K562 (cell line): Measurements from ENCODE around the gene LRP1B. TPM values are rescaled to one million over a fixed set of nuclear protein-coding genes. Genes with fewer than 3 reads are reported as not detected.

ENCODE experiments used
- ATAC-seq: fragments of 200-7000 bp; cut with Tn5 transposase; 3 replicates; pipeline ENCODE4 v1.9.1; 2020; ENCODE audit warnings: moderate library complexity
- BruUV-seq: library from RNA; stranded (reverse); fragments of 400-500 nt; replicated peaks from 2 replicates; lab custom pipeline; 2021; lab: Mats Ljungman, UMichigan
- CTCF ChIA-PET: fragments of 300-600 bp; formaldehyde crosslinking; extraction: SDS; loops from one replicate; lab custom pipeline; 2021; ENCODE audit warnings: low intra/inter-chr PET ratio; lab: Yijun Ruan, JAX
- POLR2A ChIA-PET: fragments of 300-600, 350-650 bp; sonication (Branson Sonifier 250); formaldehyde crosslinking; extraction: SDS; loops from one replicate; lab custom pipeline; 2021; ENCODE audit warnings: antibody characterized with exemption, inconsistent platforms; lab: Yijun Ruan, JAX
- DNase-seq, 4 experiments: peaks; one replicate each; pipeline versions ENCODE4 v3.0.0 to v3.0.0-alpha.2; 2011 to 2018; ENCODE audit warnings: low spot score in 3 of 4, mixed read lengths in 3 of 4; ENCODE audit errors: extremely low read depth in 1 of 4
- FAIRE-seq: peaks from 2 replicates; lab custom pipeline; 2011; peaks lifted over from hg19 to GRCh38; lab: Jason Lieb, UNC
- H2AFZ ChIP-seq: 2 replicates; pipeline ENCODE4 v1.6.0; 2011; ENCODE audit warnings: low read depth, low read length, control low read depth, inconsistent platforms
- H3K27ac ChIP-seq: fragments of 200-600 bp; 3 replicates; pipeline ENCODE4 v1.8.0; 2011; ENCODE audit warnings: low read depth, mild to moderate bottlenecking, control low read depth, inconsistent platforms, low read length, moderate library complexity, mixed read lengths; ENCODE audit errors: extremely low read depth
- H3K27me3 ChIP-seq, 2 experiments: fragments of 300-600 bp in 1 of 2; 2 replicates in 1 of 2; 3 replicates in 1 of 2; pipeline versions ENCODE4 v1.6.0 to v1.8.0; 2011; ENCODE audit warnings: inconsistent platforms in 2 of 2, low read length in 2 of 2, mild to moderate bottlenecking in 1 of 2, mixed read lengths in 1 of 2, moderate library complexity in 1 of 2; ENCODE audit not compliant: control insufficient read depth in 2 of 2, insufficient read depth in 2 of 2
- H3K36me3 ChIP-seq: fragments of 300-600 bp; 3 replicates; pipeline ENCODE4 v1.8.0; 2011; ENCODE audit warnings: mild to moderate bottlenecking, low read length, inconsistent platforms; ENCODE audit not compliant: control insufficient read depth, insufficient read depth
- H3K4me1 ChIP-seq, 2 experiments: fragments of 200-600 bp in 1 of 2; replicated peaks in 1 of 2; 2 replicates in 1 of 2; 3 replicates in 1 of 2; pipeline versions ENCODE4 v1.5.1 to v1.8.0; 2011; ENCODE audit warnings: inconsistent platforms in 2 of 2, low read length in 2 of 2, mild to moderate bottlenecking in 1 of 2, mixed read lengths in 1 of 2, moderate library complexity in 1 of 2; ENCODE audit not compliant: control insufficient read depth in 2 of 2, insufficient read depth in 2 of 2
- H3K4me2 ChIP-seq: 2 replicates; pipeline ENCODE4 v1.6.1; 2011; ENCODE audit warnings: low read length, control low read depth, inconsistent platforms, mixed read lengths; ENCODE audit not compliant: insufficient read depth
- H3K4me3 ChIP-seq: fragments of 200-600 bp; sonication (generic), shearing (Covaris generic); 2 replicates; pipeline ENCODE4 v1.5.1; 2016; ENCODE audit warnings: control low read depth, inconsistent platforms
- H3K79me2 ChIP-seq: fragments of 200-600 bp; 3 replicates; pipeline ENCODE4 v1.8.0; 2011; ENCODE audit warnings: low read length, inconsistent platforms; ENCODE audit not compliant: control insufficient read depth, insufficient read depth
- H3K9ac ChIP-seq, 2 experiments: 2 replicates each; pipeline versions ENCODE4 v1.6.0 to v1.6.1; 2011; ENCODE audit warnings: low read depth in 2 of 2, low read length in 2 of 2, control low read depth in 1 of 2, inconsistent platforms in 1 of 2, mild to moderate bottlenecking in 1 of 2, mixed read lengths in 1 of 2; ENCODE audit not compliant: insufficient read depth in 1 of 2
- H3K9me1 ChIP-seq: one replicate; pipeline ENCODE4 v1.6.0; 2011; ENCODE audit warnings: inconsistent platforms, mild to moderate bottlenecking, low read length, moderate library complexity; ENCODE audit not compliant: control insufficient read depth, insufficient read depth
- H3K9me3 ChIP-seq: replicated peaks from 2 replicates; pipeline ENCODE4 v1.5.1; 2011; ENCODE audit warnings: low read depth, low read length, inconsistent platforms; ENCODE audit not compliant: control insufficient read depth, insufficient read depth
- H4K20me1 ChIP-seq: replicated peaks from 2 replicates; pipeline ENCODE4 v1.6.1; 2011; ENCODE audit warnings: low read length, inconsistent platforms, mixed read lengths; ENCODE audit not compliant: control insufficient read depth, insufficient read depth
- BRD4 ChIP-seq: fragments of 200-600 bp; sonication (generic); IDR thresholded peaks from 2 replicates; pipeline ENCODE4 v1.6.1; 2017; ENCODE audit warnings: inconsistent platforms
- BRF1 ChIP-seq: IDR thresholded peaks from 3 replicates; pipeline ENCODE4 v1.6.1; 2011; ENCODE audit warnings: borderline replicate concordance, mild to moderate bottlenecking; ENCODE audit not compliant: insufficient read length; ENCODE audit errors: extremely low read depth
- TOE1 ChIP-seq, 2 experiments: fragments of 450-650 bp in 1 of 2; sonication (generic) in 1 of 2; formaldehyde crosslinking in 1 of 2; IDR thresholded peaks; 2 replicates each; pipeline versions ENCODE4 v1.7.1 to v1.8.0; 2016 to 2022; ENCODE audit warnings: borderline replicate concordance in 2 of 2, mild to moderate bottlenecking in 2 of 2, antibody characterized with exemption in 1 of 2, inconsistent platforms in 1 of 2, low read depth in 1 of 2, missing genetic modification reagents in 1 of 2, moderate library complexity in 1 of 2
- WGBS: fragments of 100-300 bp; shearing (Covaris generic); methylation state at CpG from one replicate; pipeline ENCODE4 v1.1.6; 2016; ENCODE audit warnings: low coverage, mixed read lengths; ENCODE audit not compliant: insufficient coverage; ENCODE audit errors: missing lambda C conversion rate; 5-methylcytosine and 5-hydroxymethylcytosine counted together
- in situ Hi-C: fragments of 300-500 bp; cut with MboI; formaldehyde crosslinking; loops from 4 replicates; pipeline ENCODE4 v1.15.0; 2018; ENCODE audit warnings: inconsistent platforms, mixed read lengths
- intact Hi-C: fragments of 100-400 bp; cut with micrococcal nuclease; formaldehyde crosslinking; loops from 2 replicates; pipeline ENCODE4 v1.14.2; 2022
- polyA plus RNA-seq, 8 experiments: library from polyadenylated mRNA; depleted of rRNA in 4 of 8; stranded (reverse) in 5 of 8; unstranded in 3 of 8; fragments of >200 nt; fragmentation: Nextera tagmentation in 2 of 8; fragmentation: Illumina TruSeq in 1 of 8; extraction: Ambion mirVana in 2 of 8; extraction: Trizol in 1 of 8; gene quantifications; 2 replicates each; pipeline versions ENCODE4 v1.2.1 to v1.2.3, GENCODE V29; 2011 to 2014; ENCODE audit warnings: inconsistent platforms in 1 of 8, missing spikeins in 1 of 8
- total RNA-seq, 7 experiments: library from RNA; depleted of rRNA in 6 of 7; stranded (reverse); fragments of >200 nt in 6 of 7; fragmentation: Illumina TruSeq in 2 of 7; extraction: Trizol in 2 of 7; gene quantifications; 2 replicates each; pipeline versions ENCODE4 v1.2.1 to v1.2.3, GENCODE V29; 2011 to 2021; ENCODE audit warnings: low replicate concordance in 1 of 7
- TF ChIP-seq, protein P1 (sequence below): conservative IDR thresholded peaks from 2 replicates; pipeline ENCODE4 v1.6.1; 2011; ENCODE audit warnings: low read depth, mild to moderate bottlenecking, low read length; ENCODE audit not compliant: control insufficient read depth

Gene LRP1B
- total and polyA plus RNA-seq, 9 of the 15 experiments (the other 6 are each of a cell fraction or from before 2014, with no cell fraction given), result not detected

GRCh38 chr2:140383781-140384180, 1747.0 kb downstream of the LRP1B start:
- ChIA-PET POLR2A (no interaction called here), CTCF (no interaction called here)
- Histone ChIP-seq H2AFZ (no peak overlapping the region), H3K4me3 (no peak overlapping the region), H3K9me3 (no peaks in the 10 kb centered on the region), H3K27me3 (no peaks in the 10 kb centered on the region), H3K9me1 (no peaks in the 10 kb centered on the region), H3K4me2 (no peak overlapping the region), H3K9ac (no peak overlapping the region), H3K27ac (no peak overlapping the region), H4K20me1 (no peaks in the 10 kb centered on the region), H3K36me3 (no peaks in the 10 kb centered on the region), H3K4me1 (no peaks in the 10 kb centered on the region), H3K79me2 (no peaks in the 10 kb centered on the region)
- WGBS, result 0% methylated on average over 4 of the region's 4 CpGs
- DNase-seq, result no peak
- no peak for ATAC-seq
- no peak for TF ChIP-seq BRF1
- TF ChIP-seq BRD4, result no peak
- TF ChIP-seq TOE1 (IDR thresholded peaks at IDR 0.05; ENCODE audit: borderline replicate concordance), result no peak
- TF ChIP-seq TOE1 (CRISPR knock-in tag; IDR thresholded peaks at IDR 0.05; ENCODE audit: borderline replicate concordance, low read depth), result no peak
- TF ChIP-seq, protein P1, sequence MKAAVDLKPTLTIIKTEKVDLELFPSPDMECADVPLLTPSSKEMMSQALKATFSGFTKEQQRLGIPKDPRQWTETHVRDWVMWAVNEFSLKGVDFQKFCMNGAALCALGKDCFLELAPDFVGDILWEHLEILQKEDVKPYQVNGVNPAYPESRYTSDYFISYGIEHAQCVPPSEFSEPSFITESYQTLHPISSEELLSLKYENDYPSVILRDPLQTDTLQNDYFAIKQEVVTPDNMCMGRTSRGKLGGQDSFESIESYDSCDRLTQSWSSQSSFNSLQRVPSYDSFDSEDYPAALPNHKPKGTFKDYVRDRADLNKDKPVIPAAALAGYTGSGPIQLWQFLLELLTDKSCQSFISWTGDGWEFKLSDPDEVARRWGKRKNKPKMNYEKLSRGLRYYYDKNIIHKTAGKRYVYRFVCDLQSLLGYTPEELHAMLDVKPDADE, result no peak
- intact Hi-C loops, result no loop called here
- no peak for FAIRE-seq
- in situ Hi-C loops, result no loop called here
- no TSS peak for BruUV-seq
